ES-I3 (cell line): ENCODE measurements around the gene CLEC11A.
"Not testable (repeated sequence)": the region's sequence is repeated elsewhere in the genome, so short reads cannot be mapped to it uniquely, and the experiment has no call there.

ENCODE experiments used
- H3K36me3 ChIP-seq: 2 replicates; pipeline ENCODE4 v1.6.1; 2013; ENCODE audit warnings: mild to moderate bottlenecking, low read length, control low read depth, moderate library complexity; ENCODE audit not compliant: insufficient read depth
- H3K4me1 ChIP-seq: 2 replicates; pipeline ENCODE4 v1.6.1; 2013; ENCODE audit warnings: mild to moderate bottlenecking, control low read depth, low read length; ENCODE audit not compliant: insufficient read depth
- H3K9ac ChIP-seq: 2 replicates; pipeline ENCODE4 v1.6.1; 2013; ENCODE audit warnings: low read depth, mild to moderate bottlenecking, low read length, moderate library complexity
- H3K9me3 ChIP-seq: 2 replicates; pipeline ENCODE4 v1.6.1; 2013; ENCODE audit warnings: mild to moderate bottlenecking, low read length, moderate library complexity; ENCODE audit not compliant: control insufficient read depth, insufficient read depth

The CLEC11A gene

GRCh38 chr19:50772476-50772875 is 49.3 kb downstream of the CLEC11A start:
- Histone ChIP-seq H3K4me1 (no peaks in the 10 kb centered on the region), H3K9me3 (no peaks in the 10 kb centered on the region; the same call in 1 of the 2 replicates), H3K36me3 (no peaks in the 10 kb centered on the region), H3K9ac (no peak overlapping the region)

- H3K36me3 ChIP-seq, H3K9me3 ChIP-seq, H3K9ac ChIP-seq, H3K4me1 ChIP-seq: not testable (repeated sequence)
Measured at GRCh38 chr19:50772912-50773311, 49.7 kb downstream of the CLEC11A start.

- H3K4me1 ChIP-seq, H3K36me3 ChIP-seq, H3K9me3 ChIP-seq, H3K9ac ChIP-seq: not testable (repeated sequence)
Measured at GRCh38 chr19:50773454-50773853, 50.3 kb downstream of the CLEC11A start.
